K562 (cell line): ENCODE measurements around the gene PHPT1. TPM values are rescaled to one million over a fixed set of nuclear protein-coding genes. Genes with fewer than 3 reads are reported as not detected.

Experiments used
- CSDE1 ChIP-seq, 2 experiments: fragments of 450-650 bp; IDR thresholded peaks; 2 replicates each; pipeline ENCODE4 v1.6.1; 2016; ENCODE audit warnings: mild to moderate bottlenecking in 1 of 2
- EP400 ChIP-seq: fragments of 450-650 bp; IDR thresholded peaks from 2 replicates; pipeline ENCODE4 v1.6.1; 2017; ENCODE audit warnings: antibody characterized with exemption, mild to moderate bottlenecking, moderate library complexity
- ETV5 ChIP-seq: sonication (generic); formaldehyde crosslinking; IDR thresholded peaks from 2 replicates; pipeline ENCODE4 v1.4.0; 2020; ENCODE audit warnings: low read depth, mild to moderate bottlenecking, missing genetic modification reagents
- FIP1L1 ChIP-seq: fragments of 200-400 bp; formaldehyde crosslinking; IDR thresholded peaks from 2 replicates; pipeline ENCODE4 v1.6.1; 2018; ENCODE audit warnings: mild to moderate bottlenecking, low read depth, low read length; ENCODE audit not compliant: poor library complexity, severe bottlenecking
- GABPB2 ChIP-seq: fragments of 250-450 bp; sonication (Bioruptor Pico); conservative IDR thresholded peaks from 2 replicates; pipeline ENCODE4 v1.5.1; 2021; ENCODE audit warnings: mild to moderate bottlenecking
- GTF2E2 ChIP-seq: fragments of 200-800 bp; sonication (Bioruptor generic); IDR thresholded peaks from 2 replicates; pipeline ENCODE4 v1.6.1; 2016; ENCODE audit warnings: missing genetic modification characterization, missing compliant biosample characterization
- HDGF ChIP-seq: fragments of 450-650 bp; IDR thresholded peaks from 2 replicates; pipeline ENCODE4 v1.6.1; 2016
- ILF3 ChIP-seq: fragments of 450-650 bp; IDR thresholded peaks from 2 replicates; pipeline ENCODE4 v1.6.1; 2018; ENCODE audit warnings: antibody characterized with exemption, mild to moderate bottlenecking, moderate library complexity, borderline replicate concordance
- MBD2 ChIP-seq: sonication (generic); IDR thresholded peaks from 2 replicates; pipeline ENCODE4 v1.6.1; 2016; ENCODE audit warnings: low read depth, borderline replicate concordance
- MECOM ChIP-seq: fragments of 250-450 bp; sonication (Bioruptor Pico); IDR thresholded peaks from 2 replicates; pipeline ENCODE4 v1.8.0; 2022; ENCODE audit warnings: inconsistent platforms
- MED1 ChIP-seq: sonication (generic); formaldehyde crosslinking; IDR thresholded peaks from 2 replicates; pipeline ENCODE4 v1.8.1; 2023; ENCODE audit warnings: missing genetic modification reagents, borderline replicate concordance
- MEIS2 ChIP-seq: fragments of 450-650 bp; IDR thresholded peaks from 2 replicates; pipeline ENCODE4 v1.6.1; 2014; ENCODE audit warnings: mild to moderate bottlenecking; ENCODE audit not compliant: partially characterized antibody
- PRMT5 ChIP-seq: sonication (generic); formaldehyde crosslinking; IDR thresholded peaks from 2 replicates; pipeline ENCODE4 v1.5.0; 2020; ENCODE audit warnings: missing genetic modification reagents
- STAT5A ChIP-seq: IDR thresholded peaks from 2 replicates; pipeline ENCODE4 v1.6.1; 2012; ENCODE audit warnings: low read length, inconsistent platforms, borderline replicate concordance
- STAT5B ChIP-seq: fragments of 250-450 bp; sonication (Bioruptor Pico); IDR thresholded peaks from 2 replicates; pipeline ENCODE4 v1.8.0; 2021; ENCODE audit warnings: mild to moderate bottlenecking, inconsistent platforms
- TCFL5 ChIP-seq: fragments of 250-450 bp; sonication (Bioruptor Pico); conservative IDR thresholded peaks from 2 replicates; pipeline ENCODE4 v1.6.1; 2021; ENCODE audit warnings: mild to moderate bottlenecking, moderate library complexity, matching md5 sums
- ZC3H4 ChIP-seq: sonication (generic); formaldehyde crosslinking; IDR thresholded peaks from 2 replicates; pipeline ENCODE4 v1.9.0; 2021; ENCODE audit warnings: missing genetic modification reagents, borderline replicate concordance
- ZNF184 ChIP-seq: sonication (generic); formaldehyde crosslinking; IDR thresholded peaks from 2 replicates; pipeline ENCODE4 v1.5.0; 2020; ENCODE audit warnings: missing genetic modification reagents
- ZZZ3 ChIP-seq: fragments of 450-650 bp; IDR thresholded peaks from 2 replicates; pipeline ENCODE4 v1.6.1; 2016; ENCODE audit warnings: antibody characterized with exemption, mild to moderate bottlenecking, moderate library complexity
- polyA plus RNA-seq, 8 experiments: library from polyadenylated mRNA; depleted of rRNA in 4 of 8; stranded (reverse) in 5 of 8; unstranded in 3 of 8; fragments of >200 nt; fragmentation: Nextera tagmentation in 2 of 8; fragmentation: Illumina TruSeq in 1 of 8; extraction: Ambion mirVana in 2 of 8; extraction: Trizol in 1 of 8; gene quantifications; 2 replicates each; pipeline versions ENCODE4 v1.2.1 to v1.2.3, GENCODE V29; 2011 to 2014; ENCODE audit warnings: inconsistent platforms in 1 of 8, missing spikeins in 1 of 8
- total RNA-seq, 7 experiments: library from RNA; depleted of rRNA in 6 of 7; stranded (reverse); fragments of >200 nt in 6 of 7; fragmentation: Illumina TruSeq in 2 of 7; extraction: Trizol in 2 of 7; gene quantifications; 2 replicates each; pipeline versions ENCODE4 v1.2.1 to v1.2.3, GENCODE V29; 2011 to 2021; ENCODE audit warnings: low replicate concordance in 1 of 7
- TF ChIP-seq, protein P1 (sequence below): sonication (generic); formaldehyde crosslinking; IDR thresholded peaks from 2 replicates; pipeline ENCODE4 v1.8.0; 2022; ENCODE audit warnings: mild to moderate bottlenecking, missing genetic modification reagents
- TF ChIP-seq, protein P2 (sequence below): fragments of 450-650 bp; formaldehyde crosslinking; IDR thresholded peaks from 2 replicates; pipeline ENCODE4 v1.4.0; 2022; ENCODE audit warnings: missing genetic modification characterization
- TF ChIP-seq, protein P3 (sequence below): sonication (generic); formaldehyde crosslinking; IDR thresholded peaks from 2 replicates; pipeline ENCODE4 v1.8.1; 2023; ENCODE audit warnings: mild to moderate bottlenecking, missing genetic modification reagents
- TF ChIP-seq, protein P4 (sequence below), 2 experiments: fragments of 450-650 bp in 1 of 2; sonication (generic) in 1 of 2; formaldehyde crosslinking in 1 of 2; IDR thresholded peaks in 1 of 2; conservative IDR thresholded peaks in 1 of 2; 2 replicates each; pipeline versions ENCODE4 v1.6.1 to v1.8.1; 2016 to 2023; ENCODE audit warnings: mild to moderate bottlenecking in 2 of 2, moderate library complexity in 2 of 2, inconsistent platforms in 1 of 2, missing genetic modification reagents in 1 of 2

PHPT1 gene
- total and polyA plus RNA-seq, 9 of the 15 experiments (the other 6 are each of a cell fraction or from before 2014, with no cell fraction given): 20.9 to 166 (median 129) TPM

DNA sequence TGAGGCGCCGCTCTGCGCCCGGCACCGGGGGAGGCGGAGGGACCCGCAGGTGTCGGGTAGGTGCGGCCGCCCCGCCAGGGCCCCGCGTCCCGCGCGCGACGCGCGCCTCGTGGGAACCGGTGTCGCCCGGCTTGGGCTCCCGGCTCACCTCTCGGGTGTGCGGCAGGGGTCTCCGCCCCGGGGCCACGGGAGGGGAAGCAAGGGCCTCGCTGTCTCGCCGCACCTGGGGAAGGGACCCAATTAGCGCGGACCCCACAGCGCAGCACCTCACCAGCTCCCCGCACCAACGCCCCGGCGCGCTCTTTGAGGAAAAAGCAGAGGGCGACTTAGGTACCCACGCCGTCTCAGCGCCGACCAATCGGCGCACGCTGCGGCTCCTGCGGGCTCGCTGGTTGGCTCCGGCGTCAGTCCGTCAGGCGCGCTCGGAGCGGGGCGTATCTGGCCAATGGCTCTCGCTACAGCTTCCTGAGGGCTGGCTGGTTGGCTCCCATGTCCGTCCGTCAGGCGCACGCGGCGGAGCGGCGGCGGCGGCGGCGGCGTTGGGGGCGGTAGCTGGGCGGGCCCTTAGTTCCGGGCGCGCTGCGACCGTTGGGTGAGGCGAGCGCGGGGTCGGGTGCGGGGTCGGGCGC is 36.9 kb downstream of the PHPT1 start, which contains the start of gene TRAF2 (continued):
- peak; percentile 100 for TF ChIP-seq MBD2
- no peak for TF ChIP-seq MEIS2
- no peak for TF ChIP-seq MED1 (CRISPR knock-in tag)
- TF ChIP-seq FIP1L1: no peak
- no peak for TF ChIP-seq ZZZ3
- no peak for TF ChIP-seq STAT5B
- TF ChIP-seq PRMT5 (CRISPR knock-in tag): no peak
- TF ChIP-seq, protein P1, sequence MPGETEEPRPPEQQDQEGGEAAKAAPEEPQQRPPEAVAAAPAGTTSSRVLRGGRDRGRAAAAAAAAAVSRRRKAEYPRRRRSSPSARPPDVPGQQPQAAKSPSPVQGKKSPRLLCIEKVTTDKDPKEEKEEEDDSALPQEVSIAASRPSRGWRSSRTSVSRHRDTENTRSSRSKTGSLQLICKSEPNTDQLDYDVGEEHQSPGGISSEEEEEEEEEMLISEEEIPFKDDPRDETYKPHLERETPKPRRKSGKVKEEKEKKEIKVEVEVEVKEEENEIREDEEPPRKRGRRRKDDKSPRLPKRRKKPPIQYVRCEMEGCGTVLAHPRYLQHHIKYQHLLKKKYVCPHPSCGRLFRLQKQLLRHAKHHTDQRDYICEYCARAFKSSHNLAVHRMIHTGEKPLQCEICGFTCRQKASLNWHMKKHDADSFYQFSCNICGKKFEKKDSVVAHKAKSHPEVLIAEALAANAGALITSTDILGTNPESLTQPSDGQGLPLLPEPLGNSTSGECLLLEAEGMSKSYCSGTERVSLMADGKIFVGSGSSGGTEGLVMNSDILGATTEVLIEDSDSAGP (CRISPR knock-in tag): no peak
- TF ChIP-seq ZC3H4 (CRISPR knock-in tag): no peak
- TF ChIP-seq HDGF: no peak
- no peak for TF ChIP-seq MECOM
- TF ChIP-seq, protein P2, sequence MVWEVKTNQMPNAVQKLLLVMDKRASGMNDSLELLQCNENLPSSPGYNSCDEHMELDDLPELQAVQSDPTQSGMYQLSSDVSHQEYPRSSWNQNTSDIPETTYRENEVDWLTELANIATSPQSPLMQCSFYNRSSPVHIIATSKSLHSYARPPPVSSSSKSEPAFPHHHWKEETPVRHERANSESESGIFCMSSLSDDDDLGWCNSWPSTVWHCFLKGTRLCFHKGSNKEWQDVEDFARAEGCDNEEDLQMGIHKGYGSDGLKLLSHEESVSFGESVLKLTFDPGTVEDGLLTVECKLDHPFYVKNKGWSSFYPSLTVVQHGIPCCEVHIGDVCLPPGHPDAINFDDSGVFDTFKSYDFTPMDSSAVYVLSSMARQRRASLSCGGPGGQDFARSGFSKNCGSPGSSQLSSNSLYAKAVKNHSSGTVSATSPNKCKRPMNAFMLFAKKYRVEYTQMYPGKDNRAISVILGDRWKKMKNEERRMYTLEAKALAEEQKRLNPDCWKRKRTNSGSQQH (CRISPR knock-in tag): 0 out of 2 replicates have a peak, but pooled peaks have one; percentile 21
- no peak for TF ChIP-seq CSDE1 (IDR thresholded peaks at IDR 0.05)
- no peak for TF ChIP-seq GABPB2 (CRISPR knock-in tag)
- no peak for TF ChIP-seq ETV5 (CRISPR knock-in tag)
- no peak for TF ChIP-seq ILF3
- TF ChIP-seq, protein P3, sequence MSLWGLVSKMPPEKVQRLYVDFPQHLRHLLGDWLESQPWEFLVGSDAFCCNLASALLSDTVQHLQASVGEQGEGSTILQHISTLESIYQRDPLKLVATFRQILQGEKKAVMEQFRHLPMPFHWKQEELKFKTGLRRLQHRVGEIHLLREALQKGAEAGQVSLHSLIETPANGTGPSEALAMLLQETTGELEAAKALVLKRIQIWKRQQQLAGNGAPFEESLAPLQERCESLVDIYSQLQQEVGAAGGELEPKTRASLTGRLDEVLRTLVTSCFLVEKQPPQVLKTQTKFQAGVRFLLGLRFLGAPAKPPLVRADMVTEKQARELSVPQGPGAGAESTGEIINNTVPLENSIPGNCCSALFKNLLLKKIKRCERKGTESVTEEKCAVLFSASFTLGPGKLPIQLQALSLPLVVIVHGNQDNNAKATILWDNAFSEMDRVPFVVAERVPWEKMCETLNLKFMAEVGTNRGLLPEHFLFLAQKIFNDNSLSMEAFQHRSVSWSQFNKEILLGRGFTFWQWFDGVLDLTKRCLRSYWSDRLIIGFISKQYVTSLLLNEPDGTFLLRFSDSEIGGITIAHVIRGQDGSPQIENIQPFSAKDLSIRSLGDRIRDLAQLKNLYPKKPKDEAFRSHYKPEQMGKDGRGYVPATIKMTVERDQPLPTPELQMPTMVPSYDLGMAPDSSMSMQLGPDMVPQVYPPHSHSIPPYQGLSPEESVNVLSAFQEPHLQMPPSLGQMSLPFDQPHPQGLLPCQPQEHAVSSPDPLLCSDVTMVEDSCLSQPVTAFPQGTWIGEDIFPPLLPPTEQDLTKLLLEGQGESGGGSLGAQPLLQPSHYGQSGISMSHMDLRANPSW: no peak
- TF ChIP-seq, protein P4, sequence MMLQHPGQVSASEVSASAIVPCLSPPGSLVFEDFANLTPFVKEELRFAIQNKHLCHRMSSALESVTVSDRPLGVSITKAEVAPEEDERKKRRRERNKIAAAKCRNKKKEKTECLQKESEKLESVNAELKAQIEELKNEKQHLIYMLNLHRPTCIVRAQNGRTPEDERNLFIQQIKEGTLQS (IDR thresholded peaks at IDR 0.05): no peak
- TF ChIP-seq, protein P4 (CRISPR knock-in tag; conservative IDR thresholded peaks at IDR 0.05): peak; percentile 50; the same call in 1 of the 2 replicates
- no peak for TF ChIP-seq GTF2E2 (tag)
- TF ChIP-seq EP400: peak; percentile 88
- TF ChIP-seq STAT5A: no peak
- TF ChIP-seq TCFL5: no peak
- no peak for TF ChIP-seq ZNF184 (CRISPR knock-in tag)
